CD4-positive, alpha-beta T cell treated with Interleukin-6 at 100 ng/mL for 8 hours (primary cell): ENCODE data around the gene LSM7.
"Not testable (repeated sequence)": the region's sequence is repeated elsewhere in the genome, so short reads cannot be mapped to it uniquely, and the experiment has no call there.

ENCODE experiments used
- DNase-seq: peaks from one replicate; pipeline ENCODE4 v3.0.0-alpha.2; 2020; ENCODE audit warnings: mixed read lengths, low spot score

The LSM7 gene

DNA sequence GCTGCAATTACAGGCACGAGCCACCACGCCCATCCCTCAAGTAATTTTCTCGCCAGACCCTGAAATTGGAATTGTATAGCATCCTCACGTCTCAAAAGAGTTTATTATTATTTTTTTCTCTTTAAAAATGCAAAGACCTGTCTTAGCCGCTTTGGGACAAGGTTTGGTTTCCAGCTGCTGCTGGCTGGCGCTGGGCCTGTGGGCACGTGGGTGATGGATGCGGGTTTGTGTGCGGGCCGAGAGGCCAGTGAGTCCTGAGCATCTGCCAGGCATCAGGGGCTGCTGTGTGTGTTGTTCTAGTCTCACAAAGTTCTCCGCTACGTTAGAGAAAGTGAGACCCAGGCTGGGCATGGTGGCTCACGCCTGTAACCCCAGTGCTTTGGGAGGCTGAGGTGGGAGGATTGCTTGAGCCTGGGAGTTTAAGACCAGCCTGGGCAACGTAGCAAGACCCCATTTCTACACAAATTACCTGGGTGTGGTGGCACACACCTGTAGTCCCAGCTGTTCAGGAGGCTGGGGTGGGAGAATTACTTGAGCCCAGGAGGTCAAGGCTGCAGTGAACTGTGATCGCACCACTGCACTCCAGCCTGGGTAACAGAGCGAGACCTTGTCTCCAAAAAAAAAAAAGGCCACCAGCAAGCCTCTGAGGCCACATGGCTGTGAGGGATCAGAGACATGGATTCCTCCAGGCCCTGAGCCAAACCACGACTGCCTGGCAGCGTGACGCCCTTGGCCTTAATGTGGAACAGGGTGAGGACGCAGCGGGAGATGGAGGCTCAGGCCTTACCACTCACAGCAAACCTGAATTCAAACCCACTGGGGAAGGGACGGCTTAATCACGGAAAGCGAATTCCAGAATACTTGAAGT lies 27.0 kb upstream of the LSM7 start:
- DNase-seq, result no peak

DNA sequence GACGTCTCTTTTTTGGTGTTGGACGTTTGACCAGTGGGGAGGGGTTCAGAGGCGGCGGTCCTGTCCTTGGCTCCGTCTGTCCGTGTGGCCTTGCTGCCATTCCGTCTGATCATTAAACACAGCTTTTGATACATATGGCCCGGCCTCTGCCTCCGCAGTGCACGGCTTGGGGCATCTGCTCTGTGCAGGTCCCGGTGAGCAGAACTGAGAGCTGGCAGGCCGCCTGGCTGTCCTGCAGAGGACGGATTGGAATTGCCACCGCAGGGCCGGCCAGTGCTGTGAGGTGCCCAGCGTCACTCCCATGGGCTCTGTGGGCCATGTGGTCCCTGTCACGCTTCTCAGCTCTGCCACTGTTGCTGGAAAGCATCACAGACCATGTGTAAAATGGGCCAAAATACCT lies 26.3 kb upstream of the LSM7 start:
- DNase-seq, result no peak

DNA sequence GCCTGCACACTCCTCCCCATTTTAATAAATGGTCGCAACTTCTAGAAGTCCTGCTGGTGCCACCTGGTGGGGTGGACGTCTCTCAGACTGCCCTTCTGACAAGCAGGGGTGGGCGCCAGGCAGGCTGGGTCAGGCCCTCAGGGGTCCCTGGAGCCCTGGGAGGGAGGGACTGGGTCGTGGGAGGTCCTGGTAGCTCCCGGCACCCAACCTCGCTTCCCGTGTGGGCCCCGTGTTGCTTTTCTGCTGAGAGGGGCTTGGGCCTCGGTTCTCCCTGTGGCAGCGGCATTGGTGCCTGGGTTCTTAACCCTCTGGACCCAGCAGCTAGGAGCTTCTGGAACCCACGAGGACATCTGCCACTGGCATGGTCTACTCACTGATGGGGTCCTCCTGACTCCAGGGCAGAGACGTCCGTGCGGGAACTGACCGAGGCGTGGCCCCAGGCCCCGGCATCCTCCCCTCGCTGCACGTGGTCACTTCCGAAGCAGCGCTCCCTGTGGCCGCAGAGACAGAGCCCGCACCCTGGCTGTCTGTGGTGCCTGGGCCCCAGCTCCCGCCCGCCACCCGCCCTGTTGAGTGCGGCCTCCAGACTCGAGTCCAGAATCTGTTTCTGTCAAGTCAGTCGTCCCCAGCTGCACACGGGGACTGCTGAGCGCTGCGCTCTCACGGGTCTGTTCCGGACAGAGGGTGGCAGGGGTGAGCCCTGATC lies 25.7 kb upstream of the LSM7 start:
- no peak for DNase-seq

DNA sequence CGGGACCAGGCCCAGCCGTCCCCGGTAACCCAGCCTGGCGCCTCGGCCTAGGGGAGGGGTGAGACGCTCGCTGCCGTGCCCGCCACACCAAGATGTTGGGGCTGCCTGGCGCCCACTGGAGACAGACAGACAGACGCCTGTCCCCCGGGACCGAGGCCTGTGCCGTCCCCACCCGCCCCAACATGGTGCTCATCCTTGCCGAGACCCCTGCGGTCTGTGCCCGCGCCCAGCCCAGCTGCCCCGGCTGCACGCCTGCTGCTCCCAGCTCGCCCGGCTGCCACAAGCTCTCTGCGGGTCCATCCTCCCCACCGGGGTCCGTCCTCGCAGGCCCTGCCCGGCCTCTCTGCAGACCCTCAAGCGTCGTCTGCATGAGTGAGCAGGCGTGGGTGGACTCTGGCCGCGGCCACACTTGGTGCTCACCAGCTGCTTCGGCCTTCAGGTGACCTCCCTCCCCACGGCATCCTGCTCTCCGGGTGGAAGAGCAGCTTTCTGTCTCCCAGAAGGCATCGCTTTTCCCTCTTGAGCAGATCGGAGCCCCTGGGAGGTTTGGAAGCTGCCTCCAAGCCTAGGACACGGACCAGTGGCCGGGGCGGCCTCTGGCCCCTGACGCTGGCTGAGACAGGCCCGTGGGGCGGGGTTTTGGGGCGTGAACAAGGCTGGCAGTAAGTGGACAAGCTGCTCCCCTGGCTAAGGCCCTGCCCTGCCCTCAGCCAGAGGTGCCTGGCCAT lies 24.9 kb upstream of the LSM7 start:
- no peak for DNase-seq

DNA sequence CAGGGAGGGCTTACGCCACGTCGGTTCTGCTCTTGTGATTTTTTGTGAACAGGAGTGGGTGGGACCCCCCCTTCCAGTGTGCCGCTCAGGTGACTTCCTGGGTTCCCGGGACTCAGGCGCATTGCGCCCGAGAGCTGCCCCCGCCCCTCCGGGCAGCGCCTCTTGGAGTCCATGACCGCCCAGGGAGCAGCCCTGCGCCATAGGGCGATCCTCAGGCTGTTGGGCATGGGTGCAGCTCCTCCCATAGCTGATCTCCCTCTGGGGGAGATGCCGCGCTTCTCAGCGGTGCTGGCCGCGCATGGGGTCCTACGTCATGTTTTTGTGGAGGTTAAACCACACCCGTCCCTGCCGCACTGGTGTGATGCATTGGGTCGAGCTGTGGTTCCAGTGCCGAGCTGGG lies 23.7 kb upstream of the LSM7 start:
- no peak for DNase-seq

DNA sequence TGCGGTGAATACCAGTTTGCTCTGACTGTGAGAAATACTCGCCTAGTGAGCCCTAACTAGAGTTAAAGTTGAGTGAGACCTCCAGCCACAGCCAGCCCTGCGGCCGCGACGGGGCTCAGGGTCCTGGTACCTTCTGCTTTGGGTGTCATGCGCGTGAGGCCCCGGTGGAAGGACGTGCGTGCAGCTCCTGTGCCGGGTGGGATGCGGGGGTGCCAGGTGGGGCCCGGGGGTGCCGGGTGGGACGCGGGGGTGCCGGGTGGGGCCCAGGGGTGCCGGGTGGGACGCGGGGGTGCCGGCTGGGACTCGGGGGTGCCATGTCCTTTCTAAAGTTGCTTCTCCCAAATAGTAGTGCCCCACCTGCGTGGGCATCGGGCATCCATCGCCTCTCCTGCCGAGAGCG lies 23.2 kb upstream of the LSM7 start:
- DNase-seq, result no peak

DNA sequence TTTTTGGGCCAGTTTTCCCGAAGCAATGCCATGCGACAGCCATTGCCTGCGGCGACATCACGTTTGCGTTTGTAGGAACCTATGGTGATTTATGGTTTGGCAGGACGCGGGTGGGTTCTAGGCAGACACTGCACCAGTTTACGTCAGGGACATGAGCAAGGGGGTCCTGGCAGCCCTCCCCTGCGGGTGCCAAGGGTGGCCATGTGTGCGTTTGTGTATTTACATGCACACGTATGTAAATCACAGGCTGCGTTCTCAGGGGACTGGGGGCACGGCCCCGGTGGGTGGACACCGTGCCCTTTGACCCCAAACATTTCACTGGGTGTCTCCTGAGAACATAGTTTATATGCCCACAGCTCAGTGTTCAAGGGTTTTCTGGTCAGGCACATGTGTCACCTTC lies 22.3 kb upstream of the LSM7 start:
- DNase-seq, result no peak

DNA sequence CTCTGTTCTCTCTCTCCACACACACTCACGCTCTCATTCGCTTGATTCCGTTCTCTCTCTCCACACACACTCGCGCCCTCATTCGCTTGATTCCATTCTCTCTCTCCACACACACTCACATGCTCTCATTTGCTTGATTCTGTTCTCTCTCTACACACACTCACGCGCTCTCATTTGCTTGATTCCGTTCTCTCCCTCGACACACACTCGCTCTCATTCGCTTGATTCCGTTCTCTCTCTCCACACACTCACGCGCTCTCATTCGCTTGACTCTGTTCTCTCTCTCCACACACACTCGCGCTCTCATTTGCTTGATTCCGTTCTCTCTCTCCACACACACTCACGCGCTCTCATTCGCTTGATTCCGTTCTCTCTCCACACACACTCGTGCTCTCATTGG lies 21.4 kb upstream of the LSM7 start:
- DNase-seq, result not testable (repeated sequence)

DNA sequence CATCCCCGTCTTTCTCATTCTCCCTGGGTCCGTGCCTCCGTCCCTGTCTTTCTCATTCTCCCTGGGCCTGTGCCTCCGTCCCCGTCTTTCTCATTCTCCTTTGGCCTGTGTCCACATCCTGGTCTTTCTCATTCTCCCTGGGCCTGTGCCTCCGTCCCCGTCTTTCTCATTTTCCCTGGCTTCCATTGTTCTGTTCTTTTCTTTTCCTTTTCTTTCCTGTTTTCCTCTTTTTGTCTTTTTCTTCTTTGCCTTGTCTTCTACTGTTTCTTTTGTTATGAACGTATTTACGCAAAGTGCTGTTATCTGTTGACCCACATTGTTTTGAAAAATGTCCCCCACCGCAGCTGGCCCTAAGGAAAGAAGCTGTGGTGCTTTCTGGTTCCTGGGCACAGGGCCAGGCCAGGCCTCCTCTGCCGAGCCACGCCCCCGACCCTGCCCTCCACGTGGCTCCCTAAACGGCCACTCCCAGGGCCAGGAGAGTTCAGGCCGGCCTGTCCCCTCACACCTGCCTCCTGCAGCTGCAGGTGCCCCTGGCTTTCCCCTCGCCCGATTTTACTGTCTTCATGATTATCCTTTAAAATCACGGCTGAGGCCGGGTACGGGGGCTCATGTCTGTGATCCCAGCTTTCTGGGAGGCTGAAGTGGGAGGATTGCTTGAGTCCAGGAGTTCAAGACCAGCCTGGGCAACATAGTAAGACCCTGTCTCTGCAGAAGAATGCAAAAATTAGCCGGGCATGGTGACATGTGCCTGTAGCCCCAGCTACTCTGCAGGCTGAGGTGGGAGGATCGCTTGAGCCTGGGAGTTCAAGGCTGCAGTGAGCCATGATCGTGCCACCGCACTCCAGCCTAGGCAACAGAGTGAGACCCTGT lies 17.6 kb upstream of the LSM7 start:
- DNase-seq, result no peak

DNA sequence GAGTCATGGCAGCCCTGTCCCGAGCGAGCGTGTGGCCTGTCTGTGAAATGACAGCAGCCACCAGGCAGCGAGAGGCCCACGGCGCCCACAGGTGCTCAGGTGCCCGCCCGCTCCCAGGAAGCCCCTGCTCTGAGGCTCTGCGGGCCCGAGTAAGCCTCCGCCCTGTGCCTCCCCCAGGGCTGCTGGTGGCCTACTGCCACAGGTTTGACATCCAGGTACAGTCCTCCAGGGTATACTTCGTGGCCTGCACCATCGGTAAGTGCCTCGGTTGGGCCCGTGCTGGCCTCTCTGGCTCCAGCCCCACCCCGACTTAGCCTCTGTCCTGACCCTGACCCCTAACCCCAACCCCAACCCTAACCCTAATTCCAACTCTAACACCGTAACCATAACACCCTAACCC lies 16.7 kb upstream of the LSM7 start:
- no peak for DNase-seq

DNA sequence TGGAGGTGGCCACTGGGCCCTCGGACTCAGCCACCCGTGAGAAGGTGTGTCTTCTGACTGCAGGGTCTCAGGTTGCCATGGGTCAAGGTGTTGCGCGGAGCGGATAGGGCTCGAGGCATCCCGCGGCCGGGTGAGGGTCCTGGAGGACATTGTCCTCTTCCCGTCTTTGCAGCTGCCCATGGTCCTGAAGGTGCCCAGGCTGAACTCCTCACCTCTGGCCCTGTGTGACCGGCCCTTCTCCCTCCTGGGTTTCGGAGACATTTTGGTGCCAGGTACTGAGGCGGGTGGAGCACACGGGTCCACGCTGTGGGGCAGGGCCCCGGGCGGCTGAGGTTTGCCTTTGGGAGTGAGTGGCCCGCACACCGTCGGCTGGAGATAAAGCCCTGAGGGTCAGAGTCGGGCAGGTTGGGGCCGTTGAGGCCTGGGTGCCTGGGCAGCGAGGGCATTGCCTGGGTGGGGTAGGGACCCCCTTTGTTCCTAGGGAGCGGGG lies 16.0 kb upstream of the LSM7 start:
- DNase-seq, result no peak

DNA sequence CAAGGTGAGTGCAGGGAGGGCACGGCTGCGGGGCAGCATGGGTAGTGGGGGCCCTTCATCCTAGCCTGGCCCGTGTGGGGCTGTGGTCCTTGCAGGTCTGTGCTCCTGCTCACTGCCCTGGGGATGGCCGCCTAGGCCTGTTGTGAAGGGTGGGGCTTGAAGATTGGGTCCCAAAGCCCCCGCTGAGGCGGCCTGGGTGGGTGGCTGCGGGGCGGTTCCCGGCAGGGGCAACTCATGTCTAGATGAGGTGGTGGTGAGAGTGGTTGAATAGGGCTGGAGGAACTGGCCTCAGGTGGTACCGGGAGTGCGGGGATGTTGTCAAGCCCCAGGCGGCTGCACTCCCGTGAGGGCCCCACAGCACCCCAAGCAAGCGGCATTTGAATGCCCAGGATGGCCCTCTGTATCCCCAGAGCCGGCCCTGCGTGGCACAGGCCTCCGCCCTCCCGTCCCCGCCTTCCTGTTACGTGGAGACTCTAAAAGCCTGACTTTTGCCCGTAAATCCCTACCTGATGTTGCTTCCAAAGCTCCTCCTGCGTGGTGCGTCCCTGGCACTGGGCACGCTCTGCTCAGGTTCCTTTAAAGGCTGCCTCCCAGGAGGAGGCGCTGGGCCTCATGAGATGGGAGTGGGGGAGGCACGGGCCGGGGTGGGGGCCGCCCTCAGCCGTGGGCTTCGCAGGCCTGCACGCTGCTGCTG lies 15.1 kb upstream of the LSM7 start:
- DNase-seq, result no peak

DNA sequence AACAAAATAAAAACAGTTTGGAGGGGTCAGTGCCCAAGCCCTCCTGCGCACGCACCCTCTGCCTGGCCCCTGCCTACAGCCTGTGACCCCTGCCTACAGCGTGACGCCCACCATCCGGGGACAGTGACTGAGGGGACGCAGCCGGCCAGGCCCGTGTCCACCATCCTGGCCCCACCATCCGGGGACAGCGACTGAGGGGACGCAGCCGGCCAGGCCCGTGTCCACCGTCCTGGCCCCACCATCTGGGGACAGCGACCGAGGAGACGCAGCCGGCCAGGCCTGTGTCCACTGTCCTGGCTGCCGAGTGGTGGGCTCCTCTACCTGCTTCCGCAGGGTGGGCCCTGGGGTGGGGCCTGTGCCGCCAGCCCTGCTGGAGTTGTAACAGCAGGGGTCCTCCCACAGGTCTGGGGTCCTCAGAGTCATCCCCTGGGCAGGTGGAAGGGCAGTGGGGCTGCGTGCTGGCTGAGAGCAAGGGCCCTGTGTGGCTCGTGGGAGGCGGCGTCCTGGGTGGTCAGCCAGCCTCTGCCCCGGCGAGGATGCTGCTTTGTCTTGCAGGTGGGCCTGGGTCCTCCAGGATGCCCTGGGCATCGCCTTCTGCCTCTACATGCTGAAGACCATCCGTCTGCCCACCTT lies 14.4 kb upstream of the LSM7 start:
- no peak for DNase-seq

DNA sequence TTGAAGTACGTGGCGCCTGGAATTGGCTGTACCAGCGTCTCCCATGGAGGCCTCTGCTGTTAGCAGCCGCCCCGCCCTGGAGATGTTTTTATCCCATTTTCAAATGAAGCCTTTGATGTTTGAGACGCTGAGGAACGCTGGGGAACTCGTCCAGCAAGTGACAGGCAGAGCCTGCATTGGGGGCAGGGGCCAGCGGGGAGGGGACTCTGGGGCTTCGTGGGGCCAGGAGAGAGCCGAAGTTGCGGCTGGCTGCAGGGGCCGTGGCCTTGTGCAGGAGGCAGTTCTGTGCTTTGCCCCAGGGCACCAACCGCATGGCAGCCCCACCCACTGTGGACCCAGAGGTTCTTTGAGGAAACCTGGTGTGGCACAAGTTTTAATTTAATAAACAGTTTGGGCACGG lies 13.6 kb upstream of the LSM7 start:
- no peak for DNase-seq

DNA sequence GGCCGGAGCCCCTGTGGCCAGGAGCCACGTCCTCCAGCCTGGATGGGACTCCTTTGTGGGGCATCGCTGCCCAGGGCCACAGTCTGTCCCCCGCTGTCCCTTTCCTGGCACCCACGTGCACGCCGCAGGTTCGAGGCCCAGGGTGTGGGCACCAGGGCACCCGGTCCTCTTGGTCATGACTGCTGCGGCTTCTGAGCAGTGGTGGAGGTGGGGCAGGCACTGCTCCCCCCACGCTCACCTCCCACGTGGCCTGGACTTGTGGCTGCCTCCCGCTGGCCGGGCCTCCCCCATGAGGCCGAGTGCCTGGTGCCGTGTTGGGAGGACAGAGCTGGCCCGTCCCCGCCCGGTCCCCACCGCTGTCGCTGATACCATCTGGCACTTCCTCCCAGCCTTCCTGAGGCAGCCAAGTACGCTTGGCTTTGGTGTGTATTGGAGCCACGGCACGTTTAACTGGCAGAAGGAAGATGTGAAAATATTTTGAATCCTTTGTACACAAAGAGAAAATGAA lies 12.9 kb upstream of the LSM7 start:
- DNase-seq, result no peak

DNA sequence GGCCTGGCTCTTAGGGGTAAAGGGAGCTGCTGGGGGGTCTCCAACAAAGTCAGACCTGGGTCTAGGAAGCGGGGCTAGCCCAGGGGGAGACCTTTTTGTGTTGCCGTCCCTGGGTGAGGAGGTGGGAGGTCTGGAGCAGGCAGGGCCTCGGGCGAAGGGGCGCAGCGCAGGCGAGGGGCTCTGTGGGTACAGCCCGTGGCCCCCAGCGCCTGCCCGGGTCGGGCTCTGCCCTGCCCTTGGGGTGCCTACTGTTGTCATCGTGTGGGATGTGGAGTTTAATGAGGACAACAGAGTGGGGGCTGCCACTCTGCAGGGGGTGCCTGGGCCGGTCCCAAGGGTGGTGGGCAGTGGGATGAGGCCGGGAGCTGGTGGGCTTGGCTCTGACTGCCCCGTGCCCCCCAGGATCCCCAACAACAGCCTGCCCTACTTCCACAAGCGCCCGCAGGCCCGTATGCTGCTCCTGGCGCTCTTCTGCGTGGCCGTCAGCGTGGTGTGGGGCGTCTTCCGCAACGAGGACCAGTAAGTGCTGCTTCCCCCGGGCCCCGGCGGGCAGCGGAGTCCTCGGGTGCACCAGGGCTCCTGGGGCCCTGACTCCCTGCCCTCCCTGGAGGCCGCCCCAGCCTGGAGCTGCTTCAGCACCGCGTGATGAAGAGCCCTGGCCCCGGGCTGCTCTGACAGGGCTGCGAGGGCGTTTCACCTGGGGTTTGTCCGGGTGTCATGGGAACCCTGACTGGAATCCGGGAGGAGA lies 12.3 kb upstream of the LSM7 start:
- DNase-seq, result no peak

DNA sequence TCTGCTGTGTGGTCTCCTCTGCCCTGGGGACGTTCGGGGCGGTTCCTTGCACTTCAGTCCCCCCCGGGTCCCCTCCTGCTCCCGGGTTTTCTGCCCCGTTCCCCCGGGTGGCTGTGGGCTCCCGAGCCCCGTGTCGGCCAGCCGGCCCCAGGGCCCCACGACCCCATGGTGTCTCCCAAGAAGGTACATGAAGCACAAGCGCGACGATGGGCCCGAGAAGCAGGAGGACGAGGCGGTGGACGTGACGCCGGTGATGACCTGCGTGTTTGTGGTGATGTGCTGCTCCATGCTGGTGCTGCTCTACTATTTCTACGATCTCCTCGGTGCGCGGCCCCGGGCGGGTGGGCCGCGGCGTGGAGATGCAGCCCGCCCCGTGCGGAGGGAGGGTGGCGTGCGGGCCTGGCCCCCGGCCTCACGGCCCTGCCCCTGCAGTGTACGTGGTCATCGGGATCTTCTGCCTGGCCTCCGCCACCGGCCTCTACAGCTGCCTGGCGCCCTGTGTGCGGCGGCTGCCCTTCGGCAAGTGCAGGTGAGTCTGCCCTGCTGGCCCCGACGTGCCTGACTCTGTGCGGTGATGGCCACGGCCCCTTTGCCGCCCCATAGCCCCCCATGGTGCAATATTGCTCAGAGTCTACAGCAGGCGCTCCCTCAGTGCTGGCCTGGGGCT lies 11.4 kb upstream of the LSM7 start:
- no peak for DNase-seq

DNA sequence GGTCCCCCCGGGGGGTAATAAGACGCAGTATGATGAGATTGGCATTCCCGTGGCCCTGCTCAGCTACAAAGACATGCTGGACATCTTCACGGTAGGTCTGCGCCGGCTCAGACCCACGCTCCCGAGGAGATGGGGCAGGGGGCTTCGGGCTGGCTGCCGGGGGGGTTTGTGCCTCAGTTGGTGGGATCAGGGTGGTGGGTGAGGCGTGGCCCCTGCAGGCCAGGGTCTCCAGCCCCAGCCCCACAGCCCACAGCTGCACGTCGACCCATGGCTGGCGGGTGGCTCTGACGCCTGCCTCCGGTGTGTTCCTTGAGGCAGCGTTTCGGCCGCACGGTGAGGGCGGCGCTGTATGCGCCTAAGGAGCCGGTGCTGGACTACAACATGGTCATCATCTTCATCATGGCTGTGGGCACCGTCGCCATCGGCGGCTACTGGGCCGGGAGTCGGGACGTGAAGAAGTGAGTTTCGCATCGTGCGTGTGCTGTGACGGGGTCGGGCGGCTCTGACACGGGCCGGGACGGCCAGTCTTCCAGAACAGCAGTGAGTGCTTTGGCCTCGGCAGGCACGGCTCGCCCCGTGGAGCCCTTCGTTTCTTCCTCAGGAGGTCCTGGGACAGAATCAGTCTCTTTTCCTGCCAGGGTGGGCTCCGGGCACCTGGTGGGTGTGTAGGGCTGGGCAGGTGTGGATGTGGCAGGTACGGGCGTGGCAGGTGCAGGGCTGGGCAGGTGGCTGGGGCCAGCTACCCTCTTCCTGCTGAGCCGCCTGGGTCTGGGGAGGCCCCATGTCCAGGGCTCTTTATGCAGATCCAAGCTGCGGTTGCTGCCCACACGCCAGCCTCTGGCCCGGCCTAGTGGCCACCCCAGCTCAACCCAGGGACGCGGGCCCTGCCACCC lies 10.6 kb upstream of the LSM7 start:
- no peak for DNase-seq
